H9 (cell line): ENCODE data around the gene SSRP1. TPM values are rescaled to one million over a fixed set of nuclear protein-coding genes. Genes with fewer than 3 reads are reported as not detected.

Source experiments
- DNase-seq: peaks from one replicate; pipeline ENCODE4 v3.0.0-alpha.2; 2017
- H2AFZ ChIP-seq: one replicate; pipeline ENCODE4 v1.6.1; 2013; ENCODE audit warnings: mild to moderate bottlenecking, low read length, control low read depth, moderate library complexity
- H2AK5ac ChIP-seq: 2 replicates; pipeline ENCODE4 v1.6.1; 2013; ENCODE audit warnings: low read length, control low read depth, mixed read lengths; ENCODE audit not compliant: insufficient read length
- H2BK120ac ChIP-seq: one replicate; pipeline ENCODE4 v1.6.1; 2013; ENCODE audit warnings: low read depth, mild to moderate bottlenecking, low read length, control low read depth, inconsistent platforms; ENCODE audit not compliant: poor library complexity, severe bottlenecking
- H2BK12ac ChIP-seq: 2 replicates; pipeline ENCODE4 v1.6.1; 2013; ENCODE audit warnings: low read length, control low read depth, mixed read lengths, low read depth; ENCODE audit not compliant: insufficient read length
- H2BK15ac ChIP-seq: 2 replicates; pipeline ENCODE4 v1.6.1; 2013; ENCODE audit warnings: low read depth, low read length, control low read depth
- H2BK20ac ChIP-seq: one replicate; pipeline ENCODE4 v1.6.1; 2013; ENCODE audit warnings: low read depth, mild to moderate bottlenecking, low read length, control low read depth, inconsistent platforms; ENCODE audit not compliant: poor library complexity, severe bottlenecking
- H2BK5ac ChIP-seq: 2 replicates; pipeline ENCODE4 v1.6.1; 2013; ENCODE audit warnings: low read length, control low read depth, mixed read lengths; ENCODE audit not compliant: insufficient read length
- H3K14ac ChIP-seq: 2 replicates; pipeline ENCODE4 v1.6.1; 2013; ENCODE audit warnings: low read length, control low read depth; ENCODE audit not compliant: insufficient read depth
- H3K18ac ChIP-seq: 2 replicates; pipeline ENCODE4 v1.6.1; 2013; ENCODE audit warnings: low read depth, mild to moderate bottlenecking, mixed read lengths, low read length, control low read depth; ENCODE audit not compliant: insufficient read length
- H3K23ac ChIP-seq: 2 replicates; pipeline ENCODE4 v1.6.1; 2013; ENCODE audit warnings: low read length, control low read depth, mixed read lengths, low read depth; ENCODE audit not compliant: insufficient read length
- H3K23me2 ChIP-seq: 2 replicates; pipeline ENCODE4 v1.6.1; 2013; ENCODE audit warnings: low read depth, mild to moderate bottlenecking, mixed read lengths, low read length, control low read depth; ENCODE audit not compliant: insufficient read length, poor library complexity, severe bottlenecking
- H3K27ac ChIP-seq: 2 replicates; pipeline ENCODE4 v1.5.1; 2013; ENCODE audit warnings: low read length, control low read depth, mixed read lengths, low read depth; ENCODE audit not compliant: insufficient read length
- H3K27me3 ChIP-seq: 2 replicates; pipeline ENCODE4 v1.6.1; 2013; ENCODE audit warnings: low read length, control low read depth, inconsistent platforms; ENCODE audit not compliant: insufficient read depth
- H3K4ac ChIP-seq: 2 replicates; pipeline ENCODE4 v1.6.1; 2013; ENCODE audit warnings: low read depth, mild to moderate bottlenecking, control low read depth, inconsistent platforms, low read length, moderate library complexity
- H3K4me1 ChIP-seq: 2 replicates; pipeline ENCODE4 v1.6.1; 2013; ENCODE audit warnings: low read length, control low read depth, inconsistent platforms; ENCODE audit not compliant: insufficient read depth
- H3K4me2 ChIP-seq: 2 replicates; pipeline ENCODE4 v1.6.1; 2013; ENCODE audit warnings: low read length, control low read depth, mixed read lengths; ENCODE audit not compliant: insufficient read length, insufficient read depth
- H3K56ac ChIP-seq: 2 replicates; pipeline ENCODE4 v1.6.1; 2013; ENCODE audit warnings: low read depth, mild to moderate bottlenecking, mixed read lengths, low read length, control low read depth; ENCODE audit not compliant: insufficient read length
- H3K79me1 ChIP-seq: 2 replicates; pipeline ENCODE4 v1.6.1; 2013; ENCODE audit warnings: low read depth, mild to moderate bottlenecking, moderate library complexity, low read length, control low read depth, inconsistent platforms; ENCODE audit not compliant: insufficient read depth, poor library complexity, severe bottlenecking
- H3K79me2 ChIP-seq: 2 replicates; pipeline ENCODE4 v1.6.1; 2013; ENCODE audit warnings: low read length, control low read depth, inconsistent platforms; ENCODE audit not compliant: insufficient read depth
- H3K9ac ChIP-seq: 2 replicates; pipeline ENCODE4 v1.6.1; 2013; ENCODE audit warnings: low read length, control low read depth, mixed read lengths; ENCODE audit not compliant: insufficient read length; ENCODE audit errors: extremely low read depth
- H3K9me3 ChIP-seq: one replicate; pipeline ENCODE4 v1.6.1; 2013; ENCODE audit warnings: low read depth, low read length, inconsistent platforms; ENCODE audit not compliant: control insufficient read depth
- H3T11ph ChIP-seq: one replicate; pipeline ENCODE4 v1.6.1; 2013; ENCODE audit warnings: mild to moderate bottlenecking, low read length, control low read depth, inconsistent platforms
- H4K20me1 ChIP-seq: one replicate; pipeline ENCODE4 v1.6.1; 2013; ENCODE audit not compliant: control insufficient read depth, insufficient read length, insufficient read depth
- H4K5ac ChIP-seq: 2 replicates; pipeline ENCODE4 v1.6.1; 2013; ENCODE audit warnings: low read depth, mild to moderate bottlenecking, mixed read lengths, low read length, control low read depth; ENCODE audit not compliant: insufficient read length
- H4K8ac ChIP-seq: replicated peaks from 2 replicates; pipeline ENCODE4 v1.6.1; 2013; ENCODE audit warnings: low read length, control low read depth, mixed read lengths, low read depth; ENCODE audit not compliant: insufficient read length
- H4K91ac ChIP-seq: 2 replicates; pipeline ENCODE4 v1.6.1; 2013; ENCODE audit warnings: low read depth, mild to moderate bottlenecking, moderate library complexity, mixed read lengths, low read length, control low read depth; ENCODE audit not compliant: insufficient read length
- H3K27ac Mint-ChIP-seq, 3 experiments: 2 replicates in 2 of 3; 3 replicates in 1 of 3; pipeline ENCODE4 v1.8.0; 2020 to 2021; ENCODE audit warnings: mixed read lengths in 3 of 3, mild to moderate bottlenecking in 1 of 3, moderate library complexity in 1 of 3
- H3K27me3 Mint-ChIP-seq: 2 replicates; pipeline ENCODE4 v1.8.0; 2021; ENCODE audit warnings: low read depth, mild to moderate bottlenecking, moderate library complexity, mixed read lengths
- H3K36me3 Mint-ChIP-seq, 3 experiments: 2 replicates in 2 of 3; 3 replicates in 1 of 3; pipeline ENCODE4 v1.8.0; 2020 to 2021; ENCODE audit warnings: low read depth in 3 of 3, mixed read lengths in 3 of 3; ENCODE audit not compliant: insufficient read depth in 1 of 3
- H3K4me1 Mint-ChIP-seq, 2 experiments: 2 replicates each; pipeline ENCODE4 v1.8.0; 2020; ENCODE audit warnings: mixed read lengths in 2 of 2
- H3K4me3 Mint-ChIP-seq, 2 experiments: 2 replicates in 1 of 2; 3 replicates in 1 of 2; pipeline ENCODE4 v1.8.0; 2020 to 2021; ENCODE audit warnings: mild to moderate bottlenecking in 2 of 2, mixed read lengths in 2 of 2, moderate library complexity in 1 of 2
- H3K9me3 Mint-ChIP-seq, 2 experiments: 2 replicates in 1 of 2; 3 replicates in 1 of 2; pipeline ENCODE4 v1.8.0; 2020; ENCODE audit warnings: mild to moderate bottlenecking in 2 of 2, mixed read lengths in 2 of 2, moderate library complexity in 1 of 2
- CTCF ChIP-seq: fragments of 200-600 bp; sonication (generic); conservative IDR thresholded peaks from 3 replicates; pipeline ENCODE4 v1.8.0; 2021; ENCODE audit warnings: antibody characterized with exemption, mild to moderate bottlenecking
- WGBS: extraction: QIAGEN DNeasy Blood & Tissue Kit; methylation state at CpG from one replicate; pipeline ENCODE4 v1.1.7; 2013; ENCODE audit warnings: missing lambda C conversion rate, low lambda C conversion rate, mixed read lengths; ENCODE audit not compliant: insufficient read length; ENCODE audit errors: extremely low coverage; 5-methylcytosine and 5-hydroxymethylcytosine counted together
- total RNA-seq: library from RNA; stranded (reverse); gene quantifications from 2 replicates; pipeline ENCODE4 v1.2.1, GENCODE V29; 2021

Gene SSRP1
- total RNA-seq, 1 experiment from 2014 or later: 202 TPM

- H2BK120ac ChIP-seq: no peak overlapping the region
- Mint-ChIP-seq H3K27ac (no peak overlapping the region), H3K9me3 (peaks cover 0 to 13% of the 10 kb centered on the region in 2 experiments; a peak in 4 of 5 replicates), H3K4me3 (no peak overlapping the region), H3K27me3 (peaks cover 11% of the 10 kb centered on the region), H3K4me1 (peaks cover 31 to 34% of the 10 kb centered on the region in 2 experiments), H3K36me3 (peaks cover 0 to 3% (median 0%) of the 10 kb centered on the region in 3 experiments; a peak in 4 of 7 replicates)
- no peak overlapping the region for H3K4me2 ChIP-seq
- TF ChIP-seq CTCF: no peak
- WGBS: no CpG with 5 or more reads among the region's 6 CpGs
- H2BK12ac ChIP-seq: no peak overlapping the region
- no peak overlapping the region for H3K14ac ChIP-seq
- H3K4ac ChIP-seq: no peak overlapping the region
- H2AK5ac ChIP-seq: no peak overlapping the region
- no peaks in the 10 kb centered on the region; the same call in 1 of the 2 replicates for H3K4me1 ChIP-seq
- H3K27me3 ChIP-seq: no peaks in the 10 kb centered on the region
- no peak overlapping the region for H4K5ac ChIP-seq
- H3K79me2 ChIP-seq: no peaks in the 10 kb centered on the region
- H2BK5ac ChIP-seq: no peak overlapping the region
- H4K91ac ChIP-seq: no peak overlapping the region
- H2AFZ ChIP-seq: no peak overlapping the region
- DNase-seq: no peak
- no peaks in the 10 kb centered on the region for H4K20me1 ChIP-seq
- no peaks in the 10 kb centered on the region for H3K79me1 ChIP-seq
- H2BK15ac ChIP-seq: no peak overlapping the region
- H3K23me2 ChIP-seq: no peaks in the 10 kb centered on the region
- H3K27ac ChIP-seq: no peak overlapping the region
- H3K9ac ChIP-seq: no peak overlapping the region
- no peak overlapping the region for H3T11ph ChIP-seq
- no peak overlapping the region for H4K8ac ChIP-seq
- H3K56ac ChIP-seq: no peak overlapping the region
- H3K23ac ChIP-seq: no peak overlapping the region
- no peak overlapping the region for H2BK20ac ChIP-seq
- peaks cover 9% of the 10 kb centered on the region for H3K9me3 ChIP-seq
- H3K18ac ChIP-seq: no peak overlapping the region
Observed at GRCh38 chr11:57276971-57277675, 58.6 kb downstream of the SSRP1 start.
